NCI-H748 (cell line): ENCODE measurements around the gene PTGES.
A peak's percentile ranks its signal among the peaks of the same experiment; 100 is the strongest.
"Not testable (repeated sequence)": the region's sequence is repeated elsewhere in the genome, so short reads cannot be mapped to it uniquely, and the experiment has no call there.

Experiments used
- DNase-seq: peaks from one replicate; lab custom pipeline; 2025; ENCODE audit not compliant: unreplicated experiment; lab: John Stamatoyannopoulos, UW

The PTGES gene

GRCh38 chr9:129773262-129774048 lies 20.6 kb upstream of the PTGES start:
- no peak for DNase-seq

GRCh38 chr9:129770741-129771140 lies 17.9 kb upstream of the PTGES start:
- no peak for DNase-seq

- no peak for DNase-seq
Measured at GRCh38 chr9:129769669-129770068, 16.8 kb upstream of the PTGES start.

DNA sequence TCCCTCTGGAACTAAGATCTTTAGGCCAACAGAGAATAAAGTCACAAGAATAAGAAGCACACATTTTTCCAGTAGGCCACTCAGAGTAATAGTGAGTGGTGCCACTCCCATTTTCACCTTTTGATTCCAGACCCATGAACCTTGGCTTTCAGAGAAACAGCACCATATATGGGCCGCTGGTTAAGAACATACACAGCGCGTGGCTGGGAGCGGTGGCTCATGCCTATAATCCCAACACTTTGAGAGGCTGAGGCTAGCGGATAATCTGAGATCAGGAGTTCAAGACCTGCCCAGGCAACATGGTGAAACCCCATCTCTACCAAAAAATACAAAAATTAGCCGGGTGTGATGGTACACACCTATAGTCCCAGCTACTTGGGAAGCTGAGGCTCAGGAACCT lies 15.6 kb upstream of the PTGES start:
- no peak for DNase-seq

DNA sequence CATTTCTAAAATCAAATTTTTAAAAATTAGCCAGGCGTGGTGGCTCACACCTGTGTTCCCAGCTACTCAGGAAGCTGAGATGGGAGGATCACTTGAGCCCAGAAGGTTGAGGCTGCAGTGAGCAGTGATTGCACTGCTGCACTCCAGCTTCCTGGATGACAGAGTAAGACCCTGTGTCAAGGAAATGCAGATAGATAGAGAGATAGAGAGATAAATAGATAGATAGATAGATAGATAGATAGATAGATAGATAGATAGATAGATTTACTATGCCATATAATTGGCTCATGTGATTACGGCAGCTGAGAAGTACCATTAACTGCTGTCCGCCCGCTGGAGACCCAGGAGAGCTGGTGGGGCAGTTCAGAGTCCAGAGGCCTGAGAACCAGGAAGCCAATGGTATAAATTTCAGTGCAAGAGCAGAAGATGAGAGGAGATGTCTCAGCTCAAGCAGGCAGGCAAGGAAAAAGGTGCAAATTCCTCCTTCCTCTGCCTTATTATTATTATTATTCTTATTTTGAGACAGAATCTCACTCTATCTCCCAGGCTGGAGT lies 13.0 kb upstream of the PTGES start:
- no peak for DNase-seq

GRCh38 chr9:129762985-129763926 lies 10.4 kb upstream of the PTGES start:
- no peak for DNase-seq

DNA sequence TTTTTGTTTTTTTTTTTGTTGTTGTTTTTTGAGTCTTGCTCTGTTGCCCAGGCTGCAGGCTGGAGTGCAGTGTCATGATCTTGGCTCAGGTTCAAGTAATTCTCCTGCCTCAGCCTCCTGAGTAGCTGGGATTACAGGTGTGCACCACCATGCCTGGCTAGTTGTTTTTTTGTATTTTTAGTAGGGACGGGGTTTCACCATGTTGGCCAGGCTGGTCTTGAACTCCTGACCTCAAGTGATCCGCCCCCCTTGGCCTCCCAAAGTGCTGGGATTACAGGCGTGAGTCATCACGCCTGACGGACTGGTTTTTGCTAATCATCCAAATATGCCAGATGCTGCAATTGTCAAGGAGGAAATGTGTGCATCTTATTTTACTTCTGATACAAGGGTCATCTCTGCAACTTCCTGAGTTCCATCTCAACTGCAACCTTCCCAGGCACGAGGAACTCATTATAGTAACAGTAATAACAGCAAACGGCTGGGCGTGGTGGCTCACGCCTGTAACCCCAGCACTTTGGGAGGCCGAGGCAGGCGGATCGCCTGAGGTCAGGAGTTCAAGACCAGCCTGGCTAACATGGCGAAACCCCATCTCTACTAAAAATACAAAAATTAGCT lies 9.6 kb upstream of the PTGES start:
- not testable (repeated sequence) for DNase-seq

DNA sequence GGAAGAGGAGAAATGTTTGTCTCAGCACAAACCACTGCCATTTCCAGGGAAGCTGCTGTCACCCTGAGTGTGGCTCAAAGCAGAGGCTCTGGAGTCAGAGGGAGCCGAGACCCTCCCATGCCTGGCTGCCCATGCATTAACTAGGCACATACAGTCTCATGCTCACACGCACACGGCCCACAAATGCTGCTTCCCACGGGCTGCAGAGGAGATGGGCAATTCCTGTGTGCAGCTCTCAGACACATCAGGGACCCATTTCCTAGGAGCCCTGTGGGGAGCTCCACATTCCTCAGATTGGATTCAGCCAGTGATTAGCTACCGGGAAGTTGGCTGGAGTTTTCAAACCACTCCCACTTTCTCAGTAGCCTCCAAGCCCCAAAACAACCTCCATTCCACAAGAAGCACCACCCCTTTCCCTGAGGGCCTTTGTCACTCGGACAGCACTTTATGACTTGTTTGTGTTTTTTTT lies 9.1 kb upstream of the PTGES start:
- no peak for DNase-seq

- DNase-seq = no peak
Measured at GRCh38 chr9:129761293-129761900, 8.6 kb upstream of the PTGES start.

GRCh38 chr9:129760784-129761183 lies 7.9 kb upstream of the PTGES start:
- DNase-seq = not testable (repeated sequence)

DNA sequence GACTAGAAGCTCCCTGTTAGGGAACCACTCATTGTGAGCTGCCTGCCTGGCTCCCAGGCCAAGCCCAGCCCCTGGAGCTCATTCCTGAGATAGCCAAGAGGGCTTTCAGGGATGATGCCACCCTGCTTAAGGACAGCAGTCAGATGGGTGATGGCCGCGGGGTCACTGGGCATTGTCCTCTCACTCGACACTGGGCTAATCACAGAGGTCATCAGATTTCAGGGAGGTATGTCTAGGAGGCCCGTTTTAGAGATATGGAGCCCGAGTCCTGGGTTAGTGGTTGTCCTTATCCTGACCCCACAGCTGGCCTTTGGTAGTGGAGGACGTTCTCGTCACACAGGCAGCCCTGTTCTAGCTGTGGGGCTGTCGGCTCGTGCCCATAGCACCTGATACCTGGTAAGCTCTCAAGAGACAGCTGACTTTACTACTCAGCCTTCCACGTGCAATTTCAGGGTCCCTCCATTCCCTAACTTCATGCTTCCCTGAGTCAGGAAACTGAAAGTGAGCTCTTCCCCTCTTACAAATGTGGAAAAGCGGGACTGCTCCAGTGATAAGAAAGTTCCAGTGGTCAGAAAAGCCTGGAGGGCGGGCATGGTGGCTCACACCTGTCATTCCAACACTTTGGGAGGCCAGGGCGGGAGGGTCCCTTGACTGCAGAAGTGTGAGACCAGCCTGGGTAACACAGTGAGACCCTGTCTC lies 7.1 kb upstream of the PTGES start:
- DNase-seq = no peak

- no peak for DNase-seq
Measured at GRCh38 chr9:129759319-129759718, 6.5 kb upstream of the PTGES start.

- DNase-seq = no peak
Measured at GRCh38 chr9:129757045-129757444, 4.2 kb upstream of the PTGES start.

GRCh38 chr9:129756191-129756590 lies 3.3 kb upstream of the PTGES start:
- DNase-seq = no peak

DNA sequence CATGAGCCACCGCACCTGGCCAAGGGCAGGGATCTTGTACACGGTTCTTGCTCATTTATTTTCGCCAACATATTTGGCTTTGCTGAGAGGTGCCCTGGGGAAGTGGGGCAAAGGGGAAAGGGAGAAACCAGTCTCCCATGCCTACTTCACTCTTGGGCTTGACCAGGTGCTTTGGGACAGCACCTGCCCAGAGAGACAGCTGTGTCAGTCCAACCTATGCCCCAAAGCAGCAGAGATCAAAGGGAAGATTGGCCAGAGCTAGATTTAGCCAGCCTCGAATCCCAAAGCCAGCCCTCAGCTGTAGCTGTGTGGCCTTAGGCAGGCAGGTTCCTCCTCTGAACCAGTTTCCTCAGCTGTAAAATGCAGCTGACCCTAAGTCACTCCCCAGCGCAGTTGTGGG lies 2.3 kb upstream of the PTGES start:
- DNase-seq = no peak

DNA sequence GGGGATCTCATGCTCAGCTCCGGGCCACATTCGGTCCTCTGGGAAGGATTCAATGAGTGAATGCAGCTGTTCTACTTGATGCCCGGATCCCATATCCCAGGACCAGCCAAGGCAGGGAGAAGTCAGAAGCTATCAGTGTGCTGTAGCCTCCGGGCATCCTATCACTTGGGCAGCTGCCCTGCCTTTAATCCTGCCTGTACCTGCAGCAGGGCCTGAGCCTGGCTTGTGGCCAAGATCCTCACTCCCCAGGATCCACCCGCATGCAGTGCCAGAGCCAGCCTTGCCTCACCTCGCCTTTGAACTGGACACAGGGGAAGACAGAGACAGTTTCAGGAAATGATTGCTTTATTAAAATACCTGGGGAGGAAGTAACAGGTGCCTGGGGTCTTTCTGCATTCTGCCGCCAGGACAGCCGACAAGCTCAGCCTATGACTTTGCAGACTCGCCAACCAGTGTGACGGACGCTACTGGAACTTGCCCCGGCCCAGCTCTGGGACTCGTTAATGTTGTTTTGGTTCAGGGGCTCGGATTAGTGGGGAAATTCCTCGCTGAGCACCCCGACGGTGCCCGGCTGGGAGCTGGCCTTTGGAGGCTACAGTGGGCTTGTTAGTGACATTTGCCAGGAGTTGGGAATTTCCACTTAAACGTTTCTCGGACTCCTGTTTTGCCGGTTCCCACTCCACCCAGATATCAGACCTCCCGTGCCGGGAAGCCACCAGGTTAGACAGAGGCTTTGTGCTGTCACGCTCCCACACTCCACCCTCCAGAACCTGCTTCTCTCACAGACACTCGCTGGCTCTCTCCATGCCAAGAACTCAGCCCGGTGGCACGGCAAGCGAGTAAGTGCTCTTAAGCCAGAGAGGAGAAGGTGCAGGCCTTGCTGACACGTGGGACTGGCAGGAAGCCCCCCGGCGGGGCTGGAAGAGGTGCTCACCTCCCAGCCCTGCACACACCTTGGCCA lies 721 bp downstream of the PTGES start:
- peak; percentile 42 for DNase-seq

DNA sequence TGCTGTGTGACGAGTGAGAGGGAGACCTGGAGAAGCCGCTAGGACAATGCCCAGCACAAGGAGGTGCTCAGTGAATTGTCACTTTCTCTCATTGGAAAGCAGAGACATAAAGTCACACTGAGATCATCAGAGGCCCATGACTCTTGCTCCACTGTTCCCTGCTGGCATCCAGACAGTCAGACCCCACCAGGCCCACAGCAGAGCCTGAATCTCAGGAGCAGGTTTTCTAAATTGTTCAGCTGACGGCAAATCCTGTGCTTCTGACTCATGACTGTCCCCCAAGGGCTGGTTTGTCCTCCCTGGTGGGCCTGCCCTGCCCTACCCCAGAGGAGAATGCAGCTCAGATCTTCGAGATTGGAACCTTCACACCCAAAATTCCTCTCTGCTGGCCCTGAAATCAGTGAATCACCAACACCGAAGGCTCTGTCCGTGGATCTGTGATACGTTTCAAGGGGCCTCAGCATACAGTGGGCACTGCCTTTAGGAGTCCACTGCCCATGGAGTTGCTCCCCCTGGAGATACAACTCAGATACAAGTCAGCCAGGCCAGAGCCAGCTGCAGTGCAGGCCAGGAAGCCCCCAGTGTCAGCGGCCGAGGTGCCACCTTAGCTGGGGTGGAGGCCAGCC lies 2.7 kb downstream of the PTGES start:
- no peak for DNase-seq

GRCh38 chr9:129749575-129749974 lies 3.3 kb downstream of the PTGES start:
- no peak for DNase-seq

- not testable (repeated sequence) for DNase-seq
Measured at GRCh38 chr9:129749052-129749451, 3.8 kb downstream of the PTGES start.
